Measurements from ENCODE around the gene CSPG5.

The CSPG5 gene

GRCh38 chr3:47527952-47528725, 50.5 kb downstream of the CSPG5 start:
- Mint-ChIP-seq H3K4me1 (no peaks in the 10 kb centered on the region), H3K4me3 (no peak overlapping the region), H3K27me3 (no peaks in the 10 kb centered on the region), H3K27ac (no peak overlapping the region), H3K9me3 (peaks cover 0 to 7% of the 10 kb centered on the region in 2 donors)
- ATAC-seq (no peak), DNase-seq (no peak)

- Mint-ChIP-seq H3K4me3 (no peak overlapping the region), H3K9me3 (peaks cover 0 to 7% of the 10 kb centered on the region in 2 donors), H3K27me3 (peaks cover 15% of the 10 kb centered on the region), H3K4me1 (no peaks in the 10 kb centered on the region), H3K27ac (no peak overlapping the region)
- DNase-seq, result no peak
- no peak for ATAC-seq
These were observed 53.0 kb downstream of the CSPG5 start for GRCh38 chr3:47525617-47526016.

GRCh38 chr3:47523310-47524073, 55.2 kb downstream of the CSPG5 start:
- Mint-ChIP-seq H3K27me3 (peaks cover 15% of the 10 kb centered on the region), H3K27ac (no peak overlapping the region), H3K4me3 (no peak overlapping the region), H3K4me1 (no peaks in the 10 kb centered on the region), H3K9me3 (peaks cover 0 to 7% of the 10 kb centered on the region in 2 donors)
- ATAC-seq (no peak), DNase-seq (no peak)

GRCh38 chr3:47522082-47522987, 56.3 kb downstream of the CSPG5 start:
- DNase-seq, result peak; percentile 55 to 83
- no peaks in the 10 kb centered on the region for H3K4me1 Mint-ChIP-seq
- ATAC-seq, result peak; percentile 98
- no peak overlapping the region for H3K4me3 Mint-ChIP-seq
- no peaks in the 10 kb centered on the region for H3K9me3 Mint-ChIP-seq
- peaks cover 15% of the 10 kb centered on the region for H3K27me3 Mint-ChIP-seq
- peak overlapping the region in 1 of 2 donors; percentile 15 for H3K27ac Mint-ChIP-seq

- ATAC-seq (no peak), DNase-seq (no peak)
- Mint-ChIP-seq H3K4me1 (no peaks in the 10 kb centered on the region), H3K27ac (no peak overlapping the region), H3K27me3 (peaks cover 15% of the 10 kb centered on the region), H3K9me3 (no peaks in the 10 kb centered on the region), H3K4me3 (no peak overlapping the region)
These were observed 57.9 kb downstream of the CSPG5 start for GRCh38 chr3:47520756-47521155.

GRCh38 chr3:47517937-47518336, 60.7 kb downstream of the CSPG5 start:
- no peak for DNase-seq
- no peaks in the 10 kb centered on the region for H3K9me3 Mint-ChIP-seq
- no peak for ATAC-seq

GRCh38 chr3:47515864-47516319, 62.8 kb downstream of the CSPG5 start:
- H3K4me1 Mint-ChIP-seq, result peaks cover 19% of the 10 kb centered on the region
- H3K9me3 Mint-ChIP-seq, result no peaks in the 10 kb centered on the region
- no peak overlapping the region for H3K4me3 Mint-ChIP-seq
- ATAC-seq (no peak), DNase-seq (no peak)
- H3K27ac Mint-ChIP-seq, result no peak overlapping the region
- no peaks in the 10 kb centered on the region for H3K27me3 Mint-ChIP-seq

More at GRCh38 chr3:47517937-47518336, 60.7 kb downstream of the CSPG5 start:
- no peak overlapping the region for H3K27ac Mint-ChIP-seq
- peaks cover 7% of the 10 kb centered on the region for H3K4me1 Mint-ChIP-seq
- no peak overlapping the region for H3K4me3 Mint-ChIP-seq
- peaks cover 14% of the 10 kb centered on the region for H3K27me3 Mint-ChIP-seq

GRCh38 chr3:47515100-47515499, 63.6 kb downstream of the CSPG5 start:
- peaks cover 25% of the 10 kb centered on the region for H3K4me1 Mint-ChIP-seq
- peak overlapping the region in 1 of 2 donors; percentile 5 for H3K27ac Mint-ChIP-seq
- no peaks in the 10 kb centered on the region for H3K27me3 Mint-ChIP-seq
- H3K4me3 Mint-ChIP-seq, result peak overlapping the region; percentile 53 to 86
- DNase-seq (no peak), ATAC-seq (no peak)
- no peaks in the 10 kb centered on the region for H3K9me3 Mint-ChIP-seq

- Mint-ChIP-seq H3K27ac (peak within 1 kb of the TSS; percentile 98 to 99), H3K9me3 (no peaks in the 10 kb centered on the region), H3K4me3 (peak within 1 kb of the TSS; percentile 94 to 98), H3K27me3 (no peaks in the 10 kb centered on the region), H3K4me1 (peaks cover 25% of the 10 kb centered on the region)
- DNase-seq (peak; percentile 98), ATAC-seq (peak; percentile 98)
These were observed 65.3 kb downstream of the CSPG5 start, which contains the start of gene ELP6 for GRCh38 chr3:47513125-47513929. Gene ELP6, minus strand, starts transcription at chr3:47513712. Its CDS starts 122 bp downstream, at chr3:47513590.

- Mint-ChIP-seq H3K4me3 (peak overlapping the region; percentile 94 to 98), H3K9me3 (no peaks in the 10 kb centered on the region), H3K4me1 (peaks cover 25% of the 10 kb centered on the region), H3K27ac (peak overlapping the region; percentile 98 to 99), H3K27me3 (no peaks in the 10 kb centered on the region)
- ATAC-seq (peak; percentile 10), DNase-seq (no peak)
These were observed 66.1 kb downstream of the CSPG5 start for GRCh38 chr3:47512416-47513124.
